CD4-positive, alpha-beta T cell treated with Interferon alpha-2 for 1 hour (primary cell): ENCODE data around the gene IFNA13.
A peak's percentile ranks its signal among the peaks of the same experiment; 100 is the strongest.
"Not testable (repeated sequence)": the region's sequence is repeated elsewhere in the genome, so short reads cannot be mapped to it uniquely, and the experiment has no call there.

Source experiments
- DNase-seq, 2 donors: peaks; one replicate each; pipeline ENCODE4 v3.0.0-alpha.2; 2020 to 2022

Gene IFNA13

GRCh38 chr9:21367957-21368356 lies at the start of gene IFNA13:
Gene IFNA13, minus strand, starts transcription at chr9:21368057. Its CDS starts 47 bp downstream, at chr9:21368010.
- no peak for DNase-seq

DNA sequence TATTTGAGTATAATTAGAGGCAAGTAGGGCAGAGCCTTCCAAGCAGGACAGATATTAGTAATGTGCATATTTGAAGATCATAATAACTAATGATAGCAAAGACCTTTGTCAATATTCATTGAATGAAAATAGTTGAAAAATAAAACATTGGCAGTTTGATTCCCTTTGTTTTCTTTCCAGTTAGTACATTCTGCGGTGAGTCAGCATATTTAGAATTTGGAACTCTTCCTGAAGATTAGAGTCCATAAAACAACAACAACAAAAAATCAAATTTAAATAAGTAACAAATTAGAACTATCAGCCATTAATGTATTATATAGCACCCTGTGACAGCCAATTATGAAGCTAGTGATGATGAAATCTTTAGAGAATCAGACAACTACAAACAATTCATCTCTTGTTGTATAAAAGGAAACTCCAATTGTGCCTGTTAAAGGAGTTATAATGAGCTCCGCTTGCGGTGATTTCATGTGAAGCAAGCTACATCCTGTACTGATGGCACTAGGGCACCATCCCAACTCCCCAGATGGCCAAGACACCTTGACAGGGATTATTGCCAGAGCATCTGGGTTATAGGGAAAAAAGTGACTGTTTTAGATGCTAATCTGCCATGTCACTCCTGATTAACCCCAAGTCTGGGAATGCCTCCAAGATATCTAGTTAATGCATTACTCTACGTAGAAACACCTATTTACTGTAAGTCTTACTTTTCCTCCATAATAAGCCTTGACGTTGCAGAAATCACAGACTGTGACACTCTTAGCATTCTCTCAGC lies 47.8 kb upstream of the IFNA13 start:
- DNase-seq, result no peak

DNA sequence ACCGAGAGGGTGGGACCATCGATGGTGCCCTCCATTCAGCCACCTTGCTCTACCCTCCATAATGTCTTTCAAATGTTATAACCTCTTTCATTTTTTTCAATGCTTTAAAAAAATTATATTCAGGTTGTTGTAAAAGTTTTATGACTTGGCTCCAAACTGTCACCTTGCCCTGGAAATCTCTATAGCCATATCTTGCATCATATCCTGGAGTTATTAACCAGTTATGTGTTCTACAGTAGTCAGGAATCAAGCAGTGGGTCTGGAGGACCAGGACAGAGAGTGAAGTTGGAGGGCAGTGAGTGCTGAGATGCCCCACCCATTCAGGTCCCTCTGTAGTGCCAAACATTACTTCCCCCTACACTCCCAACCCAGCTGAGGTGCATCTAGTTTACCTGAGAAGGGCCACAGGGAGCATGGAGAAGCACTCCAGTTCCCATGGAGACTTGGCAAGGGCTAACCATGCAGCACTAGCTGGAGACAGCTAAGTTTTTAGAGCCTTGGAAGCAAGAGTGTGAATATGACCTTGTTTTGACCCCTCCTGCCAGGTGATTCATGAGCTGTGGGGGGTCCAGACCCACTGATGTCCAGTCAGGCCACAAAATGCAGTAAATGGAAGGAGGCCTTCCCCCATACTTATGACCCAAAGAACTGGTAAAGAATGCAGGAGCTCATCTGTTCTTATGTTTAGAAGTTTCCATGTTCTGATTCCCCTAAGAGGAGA lies 46.5 kb upstream of the IFNA13 start:
- no peak for DNase-seq

DNA sequence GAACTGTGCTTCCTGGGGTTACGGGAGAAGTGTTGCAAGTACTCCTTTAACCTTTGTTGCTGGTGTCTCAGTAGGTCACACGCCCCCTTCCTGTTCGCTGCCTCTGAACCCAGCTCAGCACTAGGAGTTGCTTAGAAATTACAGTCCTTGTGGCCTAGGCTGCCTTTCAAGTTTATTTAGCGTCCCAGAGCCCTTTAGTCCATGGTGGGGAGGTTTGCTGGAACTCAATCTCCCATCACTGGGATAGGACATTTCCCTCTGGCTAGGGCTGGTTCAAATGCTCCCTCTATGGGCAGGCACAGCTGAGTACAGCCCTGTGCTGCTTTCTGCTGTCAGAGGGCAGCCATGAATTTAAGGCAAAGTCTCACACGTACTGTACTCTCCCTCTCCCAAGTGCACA lies 45.8 kb upstream of the IFNA13 start:
- no peak for DNase-seq

GRCh38 chr9:21413151-21413550 lies 45.3 kb upstream of the IFNA13 start:
- no peak for DNase-seq

- no peak for DNase-seq
Observed at GRCh38 chr9:21412107-21412506, 44.2 kb upstream of the IFNA13 start.

DNA sequence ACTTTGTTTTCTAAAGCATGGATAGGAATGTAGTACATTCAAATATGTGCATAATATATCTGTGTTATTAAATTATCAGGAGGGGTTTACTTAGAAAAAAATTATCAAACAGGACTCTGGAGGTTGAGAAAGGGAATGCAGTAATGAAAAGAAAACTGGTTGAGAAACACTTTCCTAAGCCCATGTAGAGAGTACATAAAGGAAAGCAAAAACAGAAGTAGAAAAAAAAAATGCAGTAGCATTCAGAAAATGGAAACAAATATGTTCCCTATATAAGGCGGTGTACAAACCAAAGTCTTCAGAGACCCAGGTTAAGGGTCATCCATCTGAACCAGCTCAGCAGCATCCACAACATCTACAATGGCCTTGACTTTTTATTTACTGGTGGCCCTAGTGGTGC lies 41.0 kb upstream of the IFNA13 start, which contains the start of gene IFNA8:
IFNA8 (plus strand) TSS at position 301 of the 400 bp plus-strand sequence; CDS start at position 361, 60 bp downstream.
- DNase-seq, result no peak

- no peak for DNase-seq
Observed at GRCh38 chr9:21404146-21404545, 36.3 kb upstream of the IFNA13 start.

DNA sequence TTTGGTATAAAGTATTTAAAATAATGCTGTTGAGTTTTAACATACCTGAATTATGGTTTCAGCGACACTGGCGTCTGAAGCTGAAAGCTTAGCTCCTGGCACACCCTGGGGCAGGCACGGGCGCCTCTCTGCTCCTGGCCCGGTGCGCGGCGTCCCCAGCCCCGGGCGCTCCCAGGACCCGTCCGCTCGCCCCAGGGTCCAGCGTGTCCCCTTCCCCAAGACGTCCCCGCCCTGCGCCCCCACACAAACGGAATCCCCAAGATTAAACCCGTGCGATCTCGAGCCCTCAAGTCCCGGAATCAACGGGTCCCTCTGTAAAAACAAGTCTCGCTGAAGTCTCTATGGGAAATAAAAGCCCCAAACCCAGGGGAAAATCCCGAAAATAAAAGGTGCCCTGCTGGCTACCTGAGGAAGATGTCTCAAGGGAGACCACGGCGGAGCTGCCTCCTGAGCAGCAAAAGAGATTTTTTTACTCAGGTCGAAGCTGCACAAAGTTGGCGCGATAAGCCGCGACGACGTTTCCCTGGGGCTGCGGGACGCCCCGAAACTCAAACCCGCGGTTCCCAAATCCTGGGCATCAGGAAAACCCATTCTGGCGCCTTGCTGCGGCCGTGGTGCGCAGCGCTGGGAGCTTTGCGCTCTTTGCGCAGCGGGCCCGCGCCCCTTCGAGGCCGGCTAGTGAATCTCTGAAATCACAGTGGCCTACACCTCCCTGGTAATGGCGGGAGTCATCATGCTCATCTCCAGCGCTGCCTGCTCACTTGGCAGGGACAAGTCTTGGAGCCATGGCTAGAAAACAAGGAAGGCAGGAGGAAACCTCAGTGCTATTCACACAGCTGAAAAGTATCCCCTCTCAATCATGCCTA lies 34.8 kb upstream of the IFNA13 start:
- DNase-seq, result no peak

- DNase-seq, result no peak
Observed at GRCh38 chr9:21399956-21400355, 32.1 kb upstream of the IFNA13 start.

DNA sequence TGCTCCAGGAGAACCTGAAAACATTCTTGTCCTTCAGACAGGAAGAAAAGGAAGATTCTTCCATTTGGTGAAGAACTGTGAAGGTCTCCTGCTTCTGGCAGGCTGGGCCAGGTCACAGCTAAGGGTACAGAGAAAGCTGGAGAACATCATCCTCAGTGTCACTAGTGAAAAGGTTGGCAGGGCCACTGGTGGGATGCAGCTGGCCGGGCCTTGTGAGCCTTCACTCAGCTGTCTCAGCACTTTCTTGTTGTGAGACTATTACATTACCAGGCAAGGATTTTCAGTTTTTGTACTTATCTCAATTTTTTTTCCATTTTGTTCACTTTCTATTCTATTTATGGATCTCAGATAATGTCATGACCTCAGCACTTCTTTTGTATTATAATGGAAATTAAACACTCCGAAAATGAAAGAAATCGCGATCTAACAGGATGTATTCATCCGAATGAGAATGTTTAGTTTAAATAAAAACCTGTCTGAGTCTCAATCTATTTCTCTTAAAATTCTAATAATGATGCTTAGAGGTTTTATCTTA lies 31.2 kb upstream of the IFNA13 start:
- no peak for DNase-seq

DNA sequence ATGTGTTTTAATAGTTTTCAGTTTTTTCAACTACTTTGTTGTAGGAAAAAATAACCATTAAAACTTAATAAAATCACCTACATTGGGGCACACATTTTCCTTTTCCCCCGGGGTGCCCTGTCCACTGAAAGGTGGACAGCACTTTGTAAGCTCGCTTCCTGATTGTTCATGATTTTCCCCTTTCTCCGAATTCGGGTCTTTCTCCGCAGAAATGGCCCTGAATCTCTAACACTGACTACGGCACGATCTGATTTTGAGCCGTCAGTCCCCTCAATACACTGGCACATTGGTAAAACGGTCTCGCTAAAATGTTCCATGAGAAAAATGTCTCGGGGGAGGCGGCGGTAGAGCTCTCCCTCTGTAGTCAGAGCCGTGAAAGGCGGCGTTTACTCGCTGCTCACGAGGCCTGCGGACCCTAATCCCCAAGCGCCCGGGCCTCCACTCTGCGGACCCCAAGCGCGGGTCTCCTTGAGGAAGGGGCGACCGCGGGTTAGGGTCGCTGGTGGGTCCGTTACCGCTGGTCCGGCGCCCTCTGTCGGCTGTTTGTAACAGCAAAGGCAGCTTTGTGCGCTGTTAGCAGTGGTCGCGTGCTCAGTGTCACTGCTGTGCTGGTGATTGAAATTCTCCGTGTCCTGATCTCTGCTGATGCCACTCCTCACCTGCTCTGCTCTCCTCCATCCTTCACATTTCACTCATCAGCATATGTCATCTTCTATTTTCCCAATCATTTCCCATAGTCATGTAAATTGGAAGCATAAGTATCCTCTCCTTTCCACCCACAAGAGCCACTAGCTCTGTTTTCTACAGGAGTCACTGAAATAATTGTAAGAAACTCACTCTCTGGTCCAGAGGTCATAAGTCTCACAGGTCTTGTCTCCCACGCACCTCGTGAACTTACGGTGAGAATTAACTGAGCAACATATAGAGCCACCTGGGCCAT lies 28.2 kb upstream of the IFNA13 start:
- peak; percentile 39 to 60 for DNase-seq

GRCh38 chr9:21392270-21392669 lies 24.4 kb upstream of the IFNA13 start:
- DNase-seq, result peak in 1 of 2 donors; percentile 18

DNA sequence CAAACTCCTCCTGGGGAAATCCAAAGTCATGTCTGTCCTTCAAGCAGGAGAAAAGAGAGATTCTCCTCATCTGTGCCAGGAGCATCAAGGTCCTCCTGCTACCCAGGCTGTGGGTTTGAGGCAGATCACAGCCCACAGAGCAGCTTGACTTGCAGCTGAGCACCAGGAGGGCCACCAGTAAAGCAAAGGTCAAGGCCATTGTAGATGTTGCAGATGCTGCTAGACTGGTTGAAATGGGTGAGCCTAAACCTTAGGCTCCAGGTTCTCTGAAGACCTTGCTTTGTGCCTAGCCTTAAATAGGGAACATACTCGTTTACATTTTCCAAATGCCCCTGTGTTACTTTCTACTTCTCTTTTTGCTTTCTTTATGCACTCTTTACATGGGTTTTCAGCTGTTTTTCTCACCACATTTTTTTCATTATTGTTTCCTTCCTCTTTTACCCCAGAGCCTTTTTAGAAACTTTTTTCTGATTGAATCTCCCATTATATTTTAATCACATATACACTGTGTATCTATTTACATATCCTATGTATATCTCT lies 17.3 kb upstream of the IFNA13 start, which contains the start of gene IFNA2:
IFNA2 (minus strand) TSS at position 268 of the 540 bp plus-strand sequence; CDS start at position 199, 69 bp downstream.
- no peak for DNase-seq

DNA sequence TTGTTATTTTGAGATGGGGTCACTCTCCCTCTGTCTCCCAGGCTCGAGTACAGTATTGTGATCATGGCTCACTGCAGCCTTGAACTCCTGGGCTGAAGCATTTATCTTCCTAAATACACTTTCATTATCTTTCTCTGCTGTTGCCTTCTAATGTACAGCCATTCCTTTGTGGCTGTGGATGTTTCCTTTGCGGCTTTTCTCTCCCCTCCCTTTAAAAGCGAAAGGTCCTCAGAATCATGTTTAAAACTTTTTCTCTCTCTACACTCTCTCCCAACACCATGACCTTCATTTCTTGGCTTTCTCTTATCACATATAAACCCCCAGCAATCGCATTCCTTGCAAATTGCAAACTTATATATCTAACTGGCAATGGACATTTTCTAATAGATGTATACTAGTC lies 15.8 kb upstream of the IFNA13 start:
- DNase-seq, result no peak

DNA sequence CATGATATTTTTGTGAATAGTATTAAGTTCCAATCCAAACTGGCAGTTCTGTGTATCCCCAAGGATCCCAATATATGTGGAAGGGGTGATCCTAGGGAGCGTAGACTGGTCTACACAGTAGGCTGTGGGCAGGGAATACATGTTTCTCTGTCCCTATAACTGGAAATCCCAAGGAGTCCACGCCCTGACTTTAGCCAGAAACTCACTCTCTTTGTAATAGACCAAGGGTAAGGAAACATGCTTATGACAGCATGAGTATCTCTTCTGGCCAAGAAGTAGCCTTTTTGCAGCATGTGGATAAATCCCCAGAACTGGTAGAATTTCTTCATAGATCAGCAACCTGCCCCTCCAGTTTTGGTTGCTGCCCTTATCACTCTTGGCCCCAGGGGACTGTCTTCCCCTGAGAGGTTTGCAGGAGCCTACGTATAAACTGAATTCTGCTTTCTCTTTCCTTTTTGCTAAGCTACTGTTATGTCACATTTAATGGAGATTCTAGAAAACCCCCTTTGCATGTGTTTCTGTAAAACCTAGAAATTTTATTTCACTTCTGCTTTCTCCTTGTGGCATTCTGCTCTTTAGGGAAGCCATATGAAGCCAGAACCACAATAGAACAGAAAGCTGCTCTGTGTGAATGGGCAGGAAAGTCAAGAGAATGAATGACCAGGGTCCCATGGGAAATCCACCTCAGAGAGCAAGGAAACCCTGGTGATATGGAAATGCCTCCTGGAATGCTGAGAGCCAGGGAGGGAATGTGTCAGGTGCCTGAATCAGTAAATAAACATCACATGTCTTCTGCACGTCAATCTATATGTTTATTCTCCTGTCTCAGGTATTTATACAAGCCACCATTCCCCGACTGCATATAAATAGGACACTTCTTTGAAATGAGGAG lies 13.8 kb upstream of the IFNA13 start:
- peak; percentile 39 to 60 for DNase-seq

GRCh38 chr9:21371467-21371866 lies 3.6 kb upstream of the IFNA13 start:
- DNase-seq, result not testable (repeated sequence)

GRCh38 chr9:21367169-21367568 lies 688 bp downstream of the IFNA13 start:
- DNase-seq, result not testable (repeated sequence)

- no peak for DNase-seq
Observed at GRCh38 chr9:21362287-21362686, 5.6 kb downstream of the IFNA13 start.
